GM19328 (cell line): Measurements from ENCODE around the gene NTM.
A peak's percentile ranks its signal among the peaks of the same experiment; 100 is the strongest.
"Not testable (repeated sequence)": the region's sequence is repeated elsewhere in the genome, so short reads cannot be mapped to it uniquely, and the experiment has no call there.

Source experiments
- ATAC-seq: cut with Tn5 transposase; IDR thresholded peaks from one replicate; pipeline ENCODE4 v1.9.1; 2021; ENCODE audit warnings: mild to moderate bottlenecking, moderate library complexity; ENCODE audit not compliant: unreplicated experiment

Gene NTM

DNA sequence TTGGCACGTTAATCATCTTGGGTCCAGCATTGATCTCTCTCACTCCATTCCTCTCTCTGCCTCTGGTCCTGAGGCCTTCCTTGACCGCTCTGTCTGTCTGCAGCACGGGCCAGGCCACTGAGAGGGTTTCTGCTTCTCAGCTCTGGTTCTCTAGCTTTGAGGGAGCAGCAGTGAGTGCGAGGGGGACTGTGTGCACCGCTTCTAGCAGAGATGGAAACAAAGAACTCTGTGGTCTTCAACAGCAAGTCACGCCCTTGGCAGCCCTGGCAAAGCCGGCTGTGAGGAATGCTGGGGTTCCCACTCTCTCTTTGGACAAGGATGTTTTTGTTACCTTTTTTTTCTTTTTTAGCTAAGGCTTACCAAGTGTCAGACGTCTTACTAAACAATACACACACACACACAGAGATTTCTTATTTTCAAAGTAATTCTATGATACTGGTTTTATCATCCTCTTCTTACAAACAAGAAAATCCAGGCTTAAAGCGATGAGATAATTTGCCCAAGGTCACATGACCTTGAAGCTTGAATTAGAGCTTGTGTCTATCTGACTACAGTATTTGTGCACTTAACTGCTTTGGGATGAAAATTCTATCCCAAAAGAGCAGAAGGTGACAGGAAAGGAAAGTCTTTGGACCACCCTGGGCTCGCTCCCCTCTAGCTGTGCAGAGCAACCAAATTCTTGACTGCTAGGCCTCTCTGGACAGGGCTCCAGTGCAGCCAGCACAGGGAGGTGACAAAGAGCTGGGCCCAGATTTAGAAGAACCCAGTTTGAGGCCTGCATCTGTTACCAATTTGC, 293.2 kb downstream of the NTM start:
- ATAC-seq: no peak

DNA sequence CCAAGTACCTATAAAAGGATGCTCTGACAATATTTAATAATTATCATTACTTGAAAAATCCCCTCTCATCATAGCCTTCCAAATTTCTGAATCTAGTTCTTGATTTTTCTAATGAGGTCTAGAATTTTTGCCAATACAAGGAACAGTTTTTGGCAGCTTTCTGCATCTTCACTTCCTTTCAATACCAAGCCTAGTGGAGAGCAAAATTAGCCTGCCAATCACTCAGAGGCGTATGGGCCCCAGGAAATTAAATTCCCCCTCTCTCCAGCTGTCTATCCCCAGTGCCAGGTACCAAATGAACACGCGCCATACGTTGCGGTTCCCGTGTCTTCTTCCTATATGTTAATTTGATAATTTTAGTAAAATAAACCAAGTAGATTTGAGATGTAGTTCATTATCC, 293.9 kb downstream of the NTM start:
- ATAC-seq: no peak

DNA sequence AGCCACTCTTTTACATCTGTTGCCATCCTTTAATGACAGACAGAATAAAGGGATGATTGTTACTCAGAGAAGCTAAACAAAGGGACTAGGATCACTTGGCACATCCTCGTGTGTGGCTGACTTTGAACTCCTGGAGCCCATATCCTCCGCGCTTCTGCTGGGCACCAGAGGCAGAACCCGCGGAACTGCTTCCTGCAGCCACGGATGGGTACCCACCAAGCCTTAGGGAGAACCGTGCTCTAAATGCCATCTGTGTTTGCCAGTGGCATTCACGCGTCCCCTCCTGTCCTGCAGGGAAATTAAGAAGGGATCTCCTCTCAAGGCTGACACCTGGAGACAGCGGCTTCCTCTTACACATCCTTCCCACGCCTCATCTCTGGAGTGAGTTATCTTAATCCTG, 294.4 kb downstream of the NTM start:
- no peak for ATAC-seq

- ATAC-seq: no peak
Measured at GRCh38 chr11:131665344-131665968, 295.0 kb downstream of the NTM start.

- ATAC-seq: no peak
Measured at GRCh38 chr11:131666006-131666405, 295.6 kb downstream of the NTM start.

- ATAC-seq: no peak
Measured at GRCh38 chr11:131666617-131667016, 296.2 kb downstream of the NTM start.

- no peak for ATAC-seq
Measured at GRCh38 chr11:131667566-131667965, 297.2 kb downstream of the NTM start.

DNA sequence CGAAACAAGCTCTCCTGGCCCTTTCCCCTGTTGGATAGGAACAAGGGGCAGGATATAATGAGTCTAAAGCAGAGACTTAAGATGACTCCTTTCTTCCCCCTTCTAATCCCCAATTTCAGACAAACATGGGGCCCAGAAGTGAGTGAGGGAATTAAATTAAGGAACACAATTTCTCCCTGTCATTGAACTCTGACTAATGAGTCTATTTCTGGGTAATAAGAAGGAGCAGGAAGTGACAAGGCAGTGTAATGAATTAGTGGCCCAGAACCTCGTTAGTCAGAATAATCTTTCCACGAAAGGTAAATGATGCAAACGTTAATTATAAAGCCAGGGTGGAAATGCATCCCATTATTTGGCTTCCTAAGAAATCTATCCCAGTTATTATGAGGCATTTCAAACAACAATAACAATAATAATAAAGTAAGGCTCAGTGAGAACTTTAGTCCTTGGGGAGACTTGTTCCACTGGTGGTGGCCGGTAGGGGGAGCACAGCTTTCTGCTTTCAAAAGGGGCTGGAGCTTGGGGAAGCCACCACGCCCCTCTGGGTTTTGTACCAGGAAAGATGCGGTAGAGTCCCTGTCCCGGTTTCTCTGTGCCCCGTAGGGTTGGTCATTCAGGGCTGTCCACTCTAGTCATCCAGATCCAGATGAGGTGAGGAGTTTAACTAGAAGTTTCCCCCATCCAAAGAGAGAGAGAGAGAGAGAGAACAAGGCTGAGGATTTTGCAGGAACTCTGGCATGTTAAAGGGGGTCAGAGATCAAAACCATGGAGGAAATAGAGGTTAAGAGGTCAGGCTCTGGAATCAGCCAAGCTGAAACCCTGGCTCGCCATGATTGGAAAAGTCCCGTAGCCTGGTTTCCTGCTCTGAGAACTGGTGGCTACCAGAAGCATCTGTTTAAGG, 298.3 kb downstream of the NTM start:
- peak; percentile 80 for ATAC-seq

- ATAC-seq: no peak
Measured at GRCh38 chr11:131669401-131669780, 299.0 kb downstream of the NTM start.

- no peak for ATAC-seq
Measured at GRCh38 chr11:131670876-131671275, 300.5 kb downstream of the NTM start.

- no peak for ATAC-seq
Measured at GRCh38 chr11:131671320-131671719, 300.9 kb downstream of the NTM start.

- ATAC-seq: no peak
Measured at GRCh38 chr11:131671734-131672133, 301.3 kb downstream of the NTM start.

- ATAC-seq: no peak
Measured at GRCh38 chr11:131672191-131672590, 301.8 kb downstream of the NTM start.

DNA sequence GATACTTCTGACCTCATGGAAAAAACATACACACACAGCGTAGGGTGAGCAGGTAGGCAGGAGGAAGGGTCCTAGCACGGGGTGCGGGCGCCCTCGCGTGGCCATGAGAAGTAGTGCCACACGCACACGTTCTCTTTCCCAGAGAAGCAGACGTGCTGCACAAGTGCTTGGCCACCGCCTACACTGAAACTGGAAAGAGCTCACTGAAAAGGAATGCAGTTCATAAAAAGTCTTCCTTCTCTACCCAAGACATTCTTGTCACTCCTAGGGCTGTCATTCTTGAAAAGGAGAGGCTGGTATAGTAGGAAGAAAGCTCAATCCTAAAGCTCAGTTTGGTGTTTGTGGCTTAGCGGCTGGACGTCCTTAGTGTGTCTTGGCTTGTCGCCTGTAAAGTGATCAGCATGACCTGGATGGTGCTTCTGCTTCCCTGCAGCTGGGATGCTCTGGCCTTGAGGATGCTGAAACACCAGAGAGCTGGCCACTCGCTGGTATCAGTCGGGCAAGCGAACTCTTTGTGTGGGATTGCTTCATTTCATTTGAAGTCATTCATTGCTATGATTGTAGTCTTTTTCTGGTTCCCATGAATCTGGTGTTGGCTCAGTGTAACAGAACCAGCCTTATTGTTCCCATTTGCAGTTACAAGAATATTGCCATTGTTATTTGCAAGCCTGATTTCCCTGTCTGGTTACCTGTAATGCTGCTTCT, 303.8 kb downstream of the NTM start:
- peak; percentile 68 for ATAC-seq

- ATAC-seq: no peak
Measured at GRCh38 chr11:131675121-131675888, 304.9 kb downstream of the NTM start.

DNA sequence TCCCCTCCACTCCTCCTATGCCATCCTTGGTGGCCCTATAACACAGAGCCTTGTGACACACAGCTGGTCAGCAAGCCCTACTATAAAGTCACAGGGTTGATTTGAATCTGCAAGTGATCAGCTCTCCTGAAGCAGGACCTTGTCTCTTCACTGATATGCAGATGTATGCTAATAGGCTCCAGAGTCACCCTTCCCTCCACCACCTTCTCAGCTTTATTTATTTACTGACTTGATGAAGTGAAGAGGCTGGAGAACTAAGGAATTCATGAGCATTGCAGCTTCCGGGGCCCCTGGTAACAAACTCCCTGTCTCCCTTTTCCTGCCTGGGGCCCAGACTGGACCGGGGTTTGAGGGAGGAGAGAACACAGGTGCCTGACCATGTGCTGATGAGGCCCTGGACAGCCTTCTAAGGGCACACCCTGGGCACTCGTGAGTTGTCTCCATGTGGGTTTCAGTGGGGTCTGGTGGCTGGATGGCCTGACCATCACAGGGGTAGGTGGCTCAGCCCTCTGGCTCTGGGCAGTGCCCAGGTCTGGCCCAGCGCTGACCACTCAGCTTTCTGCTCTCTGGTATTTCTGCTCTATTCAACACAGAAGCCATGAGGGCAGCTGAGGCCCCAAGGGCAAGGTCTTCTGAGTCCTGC, 307.5 kb downstream of the NTM start:
- ATAC-seq: no peak

GRCh38 chr11:131678658-131679340, 308.4 kb downstream of the NTM start:
- ATAC-seq: no peak

- ATAC-seq: not testable (repeated sequence)
Measured at GRCh38 chr11:131680448-131680847, 310.0 kb downstream of the NTM start.

DNA sequence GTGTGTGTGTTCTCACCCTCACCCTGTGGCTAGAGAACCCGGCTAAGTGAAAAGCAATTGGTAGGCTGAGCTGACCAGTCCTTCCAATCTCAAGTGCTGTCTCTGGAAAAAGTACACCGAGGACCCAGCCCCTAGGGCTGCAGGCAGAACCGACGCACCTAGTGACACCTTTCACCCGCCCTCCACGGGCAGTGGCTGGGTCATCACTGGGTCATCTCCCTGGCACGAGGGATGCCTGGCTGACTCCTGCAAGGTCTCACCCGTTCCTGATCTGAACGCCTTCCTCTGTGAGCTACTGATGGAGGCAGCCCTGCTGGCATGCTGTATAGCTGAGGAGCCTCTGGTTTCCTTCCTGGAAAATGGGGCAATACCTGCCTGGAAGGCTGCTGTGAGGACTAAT, 311.5 kb downstream of the NTM start:
- no peak for ATAC-seq
